Activated naive CD8-positive, alpha-beta T cell treated with anti-CD3 and anti-CD28 coated beads, Interleukin-2, amount 50 U/mL, for 24 hours (primary cell): ENCODE results near the gene TPRG1L.

ENCODE experiments used
- ATAC-seq: fragments of 150-1000 bp; cut with Tn5 transposase; one replicate; pipeline ENCODE4 v1.10.0; 2021
- DNase-seq: peaks from one replicate; pipeline ENCODE4 v3.0.0; 2021
- H3K27ac Mint-ChIP-seq: one replicate; pipeline ENCODE4 v1.8.0; 2021; ENCODE audit warnings: mild to moderate bottlenecking, mixed read lengths
- H3K27me3 Mint-ChIP-seq: one replicate; pipeline ENCODE4 v1.8.0; 2021; ENCODE audit warnings: mixed read lengths
- H3K36me3 Mint-ChIP-seq: one replicate; pipeline ENCODE4 v1.8.0; 2021; ENCODE audit warnings: low read depth, mixed read lengths
- H3K4me1 Mint-ChIP-seq: one replicate; pipeline ENCODE4 v1.8.0; 2021; ENCODE audit warnings: mixed read lengths
- H3K4me3 Mint-ChIP-seq: one replicate; pipeline ENCODE4 v1.8.0; 2021; ENCODE audit warnings: mild to moderate bottlenecking, moderate library complexity, mixed read lengths
- H3K9me3 Mint-ChIP-seq: one replicate; pipeline ENCODE4 v1.8.0; 2021; ENCODE audit warnings: mixed read lengths

The TPRG1L gene

DNA sequence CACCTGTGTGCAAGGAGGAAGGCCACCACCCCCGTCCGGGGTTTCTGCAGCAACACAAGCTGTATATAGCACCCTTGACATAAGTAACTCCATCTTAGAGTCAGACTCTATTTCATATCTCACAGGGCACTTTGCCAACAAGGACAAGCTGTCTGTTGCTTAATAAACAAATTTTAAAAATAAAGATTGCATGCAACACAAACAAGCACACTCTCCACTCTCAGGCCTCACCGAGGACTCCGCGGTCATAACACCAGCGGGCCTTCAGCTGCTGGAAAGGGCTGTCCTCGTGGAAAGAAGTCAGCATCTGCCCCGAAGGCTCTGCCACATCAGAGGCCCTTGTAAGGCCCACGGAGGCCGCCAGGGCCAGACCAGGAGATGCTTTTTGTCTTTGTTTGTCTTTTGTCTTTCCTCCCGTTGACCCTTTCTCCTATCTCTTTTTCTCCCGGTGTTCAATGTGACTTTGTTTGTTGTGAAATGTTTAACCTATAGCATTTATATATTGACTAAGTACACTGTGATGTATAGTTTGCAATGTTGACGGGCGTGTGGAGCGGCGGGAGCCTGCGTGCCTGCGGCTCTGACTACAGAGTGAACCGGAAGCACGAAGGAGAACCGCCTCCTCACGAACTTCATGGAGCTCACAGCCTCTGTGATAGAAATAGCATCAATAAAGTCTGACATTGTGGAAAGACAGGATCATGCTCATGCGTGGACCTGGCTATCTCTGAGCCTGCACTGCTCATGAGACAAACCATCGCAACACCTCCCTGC is 37.6 kb upstream of the TPRG1L start:
- Mint-ChIP-seq H3K27ac (no peak overlapping the region), H3K36me3 (no peaks in the 10 kb centered on the region), H3K27me3 (no peaks in the 10 kb centered on the region), H3K4me3 (no peak overlapping the region), H3K9me3 (no peaks in the 10 kb centered on the region), H3K4me1 (no peaks in the 10 kb centered on the region)
- no peak for DNase-seq
- ATAC-seq: no peak

DNA sequence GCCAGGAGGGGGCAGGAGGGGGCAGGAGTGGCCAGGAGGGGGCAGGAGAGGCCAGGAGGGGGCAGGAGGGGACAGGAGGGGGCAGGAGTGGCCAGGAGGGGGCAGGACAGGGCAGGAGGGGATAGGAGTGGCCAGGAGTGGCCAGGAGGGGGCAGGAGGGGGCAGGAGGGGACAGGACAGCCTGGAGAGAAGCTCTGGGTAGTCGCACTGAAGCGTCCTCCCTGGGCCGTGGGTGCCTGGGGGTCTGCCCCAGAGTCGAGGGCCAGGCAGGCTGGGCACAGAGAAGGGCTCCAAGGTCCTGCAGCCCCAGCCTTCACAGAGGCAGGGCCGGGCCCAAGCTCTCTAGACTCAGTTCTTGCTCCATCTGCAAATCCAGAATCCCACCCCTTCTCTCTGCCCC is 36.4 kb upstream of the TPRG1L start:
- Mint-ChIP-seq H3K27me3 (no peaks in the 10 kb centered on the region), H3K4me3 (no peak overlapping the region), H3K4me1 (no peaks in the 10 kb centered on the region), H3K9me3 (no peaks in the 10 kb centered on the region), H3K27ac (no peak overlapping the region), H3K36me3 (no peaks in the 10 kb centered on the region)
- DNase-seq (no peak), ATAC-seq (no peak)

DNA sequence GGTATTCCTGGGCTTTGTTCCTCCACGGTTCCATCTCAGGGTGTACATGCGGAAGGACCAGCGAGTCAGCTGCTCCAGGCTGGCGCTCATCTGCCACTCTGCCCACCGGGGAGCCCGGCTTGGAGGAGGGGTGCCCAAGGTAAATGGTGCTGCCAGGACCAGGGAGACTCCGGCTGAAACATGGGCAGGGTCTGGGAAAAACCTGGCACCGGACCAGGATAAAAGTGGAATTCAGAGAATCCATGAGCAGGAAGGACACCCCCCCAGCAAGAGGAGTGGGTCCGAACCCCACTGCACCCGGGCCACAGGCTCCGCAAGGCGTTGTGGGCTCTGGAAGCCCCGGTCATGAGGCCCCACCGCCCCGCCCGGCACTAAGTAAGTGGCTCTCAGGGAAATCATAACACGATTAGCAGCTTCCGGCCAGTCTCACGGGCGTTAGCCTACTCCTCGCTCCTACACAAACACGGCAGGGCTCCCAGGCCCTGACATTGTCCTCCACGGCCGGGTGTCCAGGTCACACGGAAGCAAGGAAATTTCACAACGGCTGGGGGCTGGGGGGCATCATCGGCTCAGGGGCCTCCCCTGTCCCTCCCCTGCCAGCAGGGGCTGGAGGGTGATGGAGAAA is 34.6 kb upstream of the TPRG1L start:
- H3K4me3 Mint-ChIP-seq: no peak overlapping the region
- peaks cover 2% of the 10 kb centered on the region for H3K4me1 Mint-ChIP-seq
- no peaks in the 10 kb centered on the region for H3K9me3 Mint-ChIP-seq
- H3K36me3 Mint-ChIP-seq: no peaks in the 10 kb centered on the region
- no peaks in the 10 kb centered on the region for H3K27me3 Mint-ChIP-seq
- ATAC-seq (no peak), DNase-seq (no peak)
- no peak overlapping the region for H3K27ac Mint-ChIP-seq

DNA sequence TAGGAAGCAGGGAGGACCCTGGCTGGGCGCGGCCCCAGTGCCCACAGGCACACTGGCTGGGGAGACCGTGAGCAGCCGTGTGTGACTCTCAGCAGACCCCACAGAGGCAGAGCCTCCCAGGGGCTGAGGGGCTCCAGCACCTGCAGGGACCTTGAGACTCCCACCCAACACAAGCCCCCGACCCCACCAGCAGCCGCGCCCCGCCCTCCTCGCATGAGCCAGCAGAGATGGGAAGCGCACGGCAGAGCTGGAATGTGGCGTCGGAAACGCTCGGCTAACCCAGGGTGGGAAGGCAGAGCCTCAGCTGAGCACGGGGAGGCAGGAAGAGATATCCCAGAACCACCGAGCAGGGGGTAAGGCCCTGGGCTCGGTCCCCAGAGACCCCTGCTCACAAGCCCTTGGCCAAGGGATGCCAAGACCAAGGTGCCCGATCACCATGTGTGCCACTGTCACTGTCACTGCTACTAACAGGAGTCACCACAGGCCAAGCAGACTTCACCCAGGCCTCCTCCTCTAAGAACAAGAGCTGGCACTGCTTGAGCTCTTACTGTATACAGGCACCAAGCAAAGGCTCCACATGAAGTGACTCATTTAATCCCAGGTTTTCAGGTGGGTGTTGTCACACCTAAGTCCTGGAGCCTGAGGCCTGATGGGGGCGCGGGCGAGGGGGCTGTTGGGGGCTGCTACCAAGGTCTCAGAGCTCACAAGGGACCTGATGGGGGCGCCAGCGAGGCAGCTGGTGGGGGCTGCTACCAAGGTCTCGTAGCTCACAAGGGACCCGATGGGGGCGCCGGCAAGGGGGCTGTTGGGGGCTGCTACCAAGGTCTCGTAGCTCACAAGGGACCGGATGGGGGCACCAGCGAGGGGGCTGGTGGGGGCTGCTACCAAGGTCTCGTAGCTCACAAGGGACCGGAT is 33.6 kb upstream of the TPRG1L start:
- H3K4me3 Mint-ChIP-seq: no peak overlapping the region
- H3K36me3 Mint-ChIP-seq: no peaks in the 10 kb centered on the region
- H3K9me3 Mint-ChIP-seq: no peaks in the 10 kb centered on the region
- no peaks in the 10 kb centered on the region for H3K27me3 Mint-ChIP-seq
- peaks cover 2% of the 10 kb centered on the region for H3K4me1 Mint-ChIP-seq
- no peak overlapping the region for H3K27ac Mint-ChIP-seq
- ATAC-seq: no peak
- no peak for DNase-seq

DNA sequence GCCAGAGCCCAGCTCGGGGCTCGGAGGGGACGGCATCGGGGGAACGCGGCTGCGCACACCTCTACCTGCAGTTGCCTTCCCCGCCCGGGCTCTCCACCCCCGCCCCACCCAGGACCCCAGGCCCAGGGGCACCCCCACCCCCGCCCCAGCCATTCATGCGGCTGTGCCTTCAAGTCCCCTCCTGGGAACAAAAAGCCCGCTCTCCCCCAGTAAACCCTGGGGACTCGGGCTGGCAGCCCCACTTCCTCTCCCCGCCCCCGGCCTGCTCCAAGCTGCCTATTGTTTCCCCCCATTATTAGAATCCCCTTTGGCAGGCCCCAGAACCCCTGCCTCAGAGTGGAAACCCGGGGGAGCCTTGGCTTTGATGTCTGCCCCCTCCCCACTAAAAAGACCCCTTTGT is 31.5 kb upstream of the TPRG1L start:
- Mint-ChIP-seq H3K9me3 (no peaks in the 10 kb centered on the region), H3K4me1 (peaks cover 14% of the 10 kb centered on the region), H3K27me3 (peaks cover 1% of the 10 kb centered on the region), H3K4me3 (no peak overlapping the region), H3K36me3 (no peaks in the 10 kb centered on the region), H3K27ac (no peak overlapping the region)
- no peak for ATAC-seq
- DNase-seq: no peak

DNA sequence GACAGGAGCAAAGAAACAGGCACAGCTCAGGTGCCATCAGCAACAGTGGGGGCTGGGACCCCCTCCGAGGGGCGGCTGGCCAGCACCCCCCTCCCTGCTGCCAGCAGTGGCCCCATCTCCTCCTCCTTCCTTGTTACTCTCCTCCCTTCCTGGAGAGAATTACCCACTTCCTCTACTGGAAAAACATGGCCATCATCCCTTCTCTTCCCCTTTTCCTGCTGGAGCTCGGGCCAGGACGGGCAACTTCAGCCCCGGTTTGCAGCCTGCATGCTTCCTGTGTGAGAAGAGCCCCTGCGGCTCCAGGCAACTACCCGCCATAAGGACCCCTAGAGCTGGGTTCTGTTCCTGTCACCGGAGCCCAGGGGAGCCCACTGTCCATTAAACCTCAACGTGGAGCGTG is 31.1 kb upstream of the TPRG1L start:
- DNase-seq: no peak
- Mint-ChIP-seq H3K9me3 (no peaks in the 10 kb centered on the region), H3K27me3 (peaks cover 1% of the 10 kb centered on the region), H3K27ac (no peak overlapping the region), H3K36me3 (no peaks in the 10 kb centered on the region), H3K4me3 (no peak overlapping the region), H3K4me1 (peaks cover 15% of the 10 kb centered on the region)
- ATAC-seq: no peak

DNA sequence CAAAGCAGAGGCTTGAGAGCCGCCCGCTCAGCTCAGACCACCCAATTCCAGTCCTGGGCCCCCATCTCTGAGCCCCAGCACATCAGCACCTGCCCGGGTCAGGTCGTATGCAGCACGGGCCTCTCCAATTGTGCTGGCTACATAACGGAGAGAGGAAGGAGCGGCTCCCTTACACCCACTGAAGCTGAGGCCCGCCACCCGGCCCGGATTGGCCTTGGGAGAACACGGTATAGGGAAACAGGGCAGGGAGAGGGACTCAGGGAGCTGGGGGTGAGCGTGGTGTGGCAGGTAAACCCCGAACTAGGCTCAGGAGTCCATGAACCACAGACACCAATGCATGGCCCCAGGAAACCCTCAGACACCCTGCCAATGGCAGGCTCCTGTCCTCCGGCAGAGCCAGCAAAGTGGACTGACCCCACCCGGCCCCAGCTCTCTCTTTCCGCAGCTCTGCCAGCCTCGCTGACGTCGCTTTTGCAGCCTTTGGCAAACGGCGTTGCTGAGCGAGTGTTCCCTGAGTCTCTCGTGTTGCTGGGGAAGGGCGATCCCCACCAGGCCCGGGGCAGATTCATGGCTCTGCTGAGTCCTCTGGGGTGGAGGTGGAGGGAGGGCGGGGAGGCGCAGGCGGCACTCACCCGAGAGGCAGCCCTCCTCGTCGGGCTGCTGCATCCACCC is 30.0 kb upstream of the TPRG1L start:
- ATAC-seq (no peak), DNase-seq (no peak)
- Mint-ChIP-seq H3K36me3 (no peaks in the 10 kb centered on the region), H3K9me3 (no peaks in the 10 kb centered on the region), H3K4me3 (no peak overlapping the region), H3K4me1 (peaks cover 15% of the 10 kb centered on the region), H3K27me3 (peaks cover 1% of the 10 kb centered on the region), H3K27ac (no peak overlapping the region)

DNA sequence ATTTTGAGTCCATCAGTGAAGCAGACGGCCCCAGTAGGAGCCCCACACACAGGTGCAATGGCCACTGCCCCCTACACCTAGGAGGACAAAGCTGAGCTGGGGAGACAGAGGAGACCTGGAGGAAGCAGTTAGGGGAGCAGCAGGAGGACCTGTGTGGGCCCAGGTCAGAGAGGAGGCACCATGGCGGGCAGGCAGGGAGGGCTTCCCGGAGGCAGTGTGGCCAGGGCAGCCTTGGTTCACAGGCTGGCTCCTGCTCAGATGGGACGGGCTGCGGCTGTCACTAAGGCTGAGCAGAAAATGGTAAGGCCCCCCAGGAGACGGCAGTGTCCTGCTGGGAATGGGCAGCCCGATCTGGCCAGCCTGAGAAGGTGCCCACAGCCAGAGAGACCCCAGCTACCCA is 28.9 kb upstream of the TPRG1L start:
- DNase-seq (no peak), ATAC-seq (no peak)
- no peaks in the 10 kb centered on the region for H3K36me3 Mint-ChIP-seq

DNA sequence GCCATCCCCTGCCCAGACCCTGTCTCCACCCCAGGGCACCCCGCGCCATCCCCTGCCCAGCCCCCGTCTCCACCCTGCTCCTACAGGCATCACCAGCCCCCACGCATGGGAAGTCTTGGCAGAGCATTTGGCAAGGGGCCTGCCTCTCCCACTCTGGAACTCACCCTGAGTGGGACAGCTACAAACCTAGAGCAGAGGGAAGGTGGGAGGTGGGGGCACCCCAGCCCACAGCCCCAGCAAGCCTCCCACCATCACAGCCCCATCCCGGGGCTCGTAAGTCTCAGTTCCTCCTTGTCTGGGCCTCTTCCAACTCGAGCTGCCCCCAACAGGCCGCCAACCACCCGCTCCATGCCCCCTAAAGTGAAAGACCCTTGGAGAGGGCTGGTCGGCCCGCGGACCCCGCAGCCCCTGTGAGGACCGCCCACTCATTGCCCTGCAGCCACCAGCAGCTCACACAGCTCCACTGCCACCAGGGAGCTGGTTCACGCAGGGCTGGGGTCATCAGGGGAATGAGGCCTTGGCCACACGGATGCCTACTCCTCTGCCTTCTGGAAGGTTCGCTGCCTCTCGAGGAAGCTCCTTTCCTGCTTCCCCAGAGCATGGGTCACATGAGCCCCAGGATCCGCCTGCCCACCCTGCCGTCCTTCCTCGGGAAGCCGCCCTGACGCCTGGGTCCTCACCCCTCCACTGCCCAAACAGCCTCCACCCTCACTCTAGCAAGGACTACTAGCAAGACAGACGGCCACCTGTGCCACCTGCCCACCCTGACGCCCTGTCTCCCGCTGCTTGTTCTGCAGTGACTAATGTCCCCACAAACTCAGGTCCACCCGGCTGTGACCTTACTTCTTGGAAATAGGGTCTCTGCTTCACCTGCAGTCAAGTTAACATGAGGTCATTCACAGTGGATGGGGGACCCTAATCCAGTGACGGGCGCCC is 27.9 kb upstream of the TPRG1L start:
- no peak overlapping the region for H3K27ac Mint-ChIP-seq
- H3K4me1 Mint-ChIP-seq: peaks cover 15% of the 10 kb centered on the region
- DNase-seq (no peak), ATAC-seq (no peak)
- H3K36me3 Mint-ChIP-seq: no peaks in the 10 kb centered on the region
- peaks cover 1% of the 10 kb centered on the region for H3K27me3 Mint-ChIP-seq
- H3K4me3 Mint-ChIP-seq: no peak overlapping the region
- H3K9me3 Mint-ChIP-seq: no peaks in the 10 kb centered on the region

More for the DNA sequence above, 28.9 kb upstream of the TPRG1L start:
- H3K27me3 Mint-ChIP-seq: peaks cover 1% of the 10 kb centered on the region
- H3K27ac Mint-ChIP-seq: no peak overlapping the region
- no peak overlapping the region for H3K4me3 Mint-ChIP-seq
- H3K4me1 Mint-ChIP-seq: peaks cover 15% of the 10 kb centered on the region
- no peaks in the 10 kb centered on the region for H3K9me3 Mint-ChIP-seq

DNA sequence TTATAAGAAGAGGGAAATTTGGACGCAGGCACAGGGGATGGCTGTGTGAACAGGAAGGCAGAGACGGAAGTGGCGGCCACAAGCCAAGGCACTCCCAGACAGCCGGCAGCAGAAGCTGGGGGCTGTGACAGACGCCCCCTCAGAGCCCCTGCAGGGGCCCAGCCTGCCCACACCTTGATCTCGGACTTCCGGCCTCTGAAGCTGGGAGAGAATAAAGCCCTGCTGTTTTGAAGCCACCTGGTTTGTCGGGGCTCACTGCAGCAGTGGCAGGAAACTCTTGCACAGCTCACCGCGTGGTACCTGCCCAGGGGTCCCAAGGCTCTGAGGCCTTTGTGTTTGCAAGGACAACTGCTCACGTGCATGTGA is 27.2 kb upstream of the TPRG1L start:
- Mint-ChIP-seq H3K27me3 (peaks cover 1% of the 10 kb centered on the region), H3K4me1 (peaks cover 15% of the 10 kb centered on the region), H3K36me3 (no peaks in the 10 kb centered on the region), H3K4me3 (peak overlapping the region; percentile 40), H3K27ac (no peak overlapping the region), H3K9me3 (no peaks in the 10 kb centered on the region)
- ATAC-seq (no peak), DNase-seq (peak; percentile 16)

DNA sequence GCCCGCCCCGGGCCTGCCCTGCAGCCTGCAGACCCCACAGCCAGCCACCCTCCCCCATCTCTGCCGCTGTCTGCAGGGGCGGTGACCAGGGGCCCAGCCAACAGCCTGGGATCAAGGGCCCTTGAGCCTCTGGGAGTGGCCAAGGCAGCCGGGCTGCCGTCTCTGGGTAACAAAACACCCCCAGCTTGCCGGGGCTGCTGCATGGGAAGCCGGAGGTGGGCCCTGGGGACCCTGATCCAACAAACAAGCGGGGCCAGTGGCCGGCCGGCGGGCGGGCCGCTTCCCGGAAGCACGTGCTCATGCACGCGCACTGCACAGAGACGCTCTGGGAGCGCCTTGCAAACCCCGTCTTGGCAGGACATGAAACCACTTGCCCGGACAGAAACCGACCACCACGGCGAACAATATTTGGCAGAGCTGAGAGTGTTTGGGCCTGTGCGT is 26.7 kb upstream of the TPRG1L start:
- ATAC-seq: no peak

DNA sequence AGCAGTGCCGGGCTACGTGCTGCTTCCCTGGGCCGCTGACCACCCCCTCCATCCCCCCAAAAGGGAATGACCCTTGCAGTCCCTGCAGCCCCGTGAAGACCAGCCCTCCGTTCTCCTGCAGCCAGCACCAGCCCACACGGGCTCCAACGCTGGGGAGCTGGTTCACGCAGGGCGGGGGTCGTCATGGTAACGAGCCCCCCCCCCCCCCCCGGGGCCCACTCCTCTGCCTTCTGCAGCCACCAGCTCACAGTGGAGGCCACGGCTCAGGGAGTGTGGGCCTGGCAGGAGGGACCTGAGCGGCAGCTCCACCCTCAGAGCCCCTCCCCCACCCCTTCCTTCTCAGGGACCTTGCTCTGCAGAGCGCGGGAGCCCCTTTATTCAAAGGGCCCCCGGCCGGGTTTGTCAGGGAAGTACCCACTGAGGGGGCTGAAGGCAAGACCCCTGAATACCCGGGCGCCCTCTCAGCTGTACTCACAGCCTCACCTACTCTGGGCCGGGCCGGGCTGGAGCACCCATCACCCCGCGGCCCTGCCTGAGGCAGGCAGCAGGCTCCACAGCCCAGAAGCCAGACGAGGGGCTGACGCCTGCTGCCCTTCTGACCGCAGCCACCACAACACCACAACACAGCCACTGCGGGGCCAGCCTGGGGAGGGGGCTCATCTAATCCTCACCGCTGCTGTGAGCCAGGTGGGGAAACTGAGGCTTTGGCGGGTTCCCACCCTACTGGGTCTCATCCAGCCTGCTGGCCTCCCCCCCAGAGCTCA is 26.1 kb upstream of the TPRG1L start:
- ATAC-seq (no peak), DNase-seq (no peak)
- no peak overlapping the region for H3K27ac Mint-ChIP-seq

More for the DNA sequence above, 26.7 kb upstream of the TPRG1L start:
- Mint-ChIP-seq H3K9me3 (no peaks in the 10 kb centered on the region), H3K27me3 (peaks cover 1% of the 10 kb centered on the region), H3K4me1 (peaks cover 15% of the 10 kb centered on the region), H3K36me3 (no peaks in the 10 kb centered on the region), H3K4me3 (no peak overlapping the region), H3K27ac (no peak overlapping the region)
- no peak for DNase-seq

DNA sequence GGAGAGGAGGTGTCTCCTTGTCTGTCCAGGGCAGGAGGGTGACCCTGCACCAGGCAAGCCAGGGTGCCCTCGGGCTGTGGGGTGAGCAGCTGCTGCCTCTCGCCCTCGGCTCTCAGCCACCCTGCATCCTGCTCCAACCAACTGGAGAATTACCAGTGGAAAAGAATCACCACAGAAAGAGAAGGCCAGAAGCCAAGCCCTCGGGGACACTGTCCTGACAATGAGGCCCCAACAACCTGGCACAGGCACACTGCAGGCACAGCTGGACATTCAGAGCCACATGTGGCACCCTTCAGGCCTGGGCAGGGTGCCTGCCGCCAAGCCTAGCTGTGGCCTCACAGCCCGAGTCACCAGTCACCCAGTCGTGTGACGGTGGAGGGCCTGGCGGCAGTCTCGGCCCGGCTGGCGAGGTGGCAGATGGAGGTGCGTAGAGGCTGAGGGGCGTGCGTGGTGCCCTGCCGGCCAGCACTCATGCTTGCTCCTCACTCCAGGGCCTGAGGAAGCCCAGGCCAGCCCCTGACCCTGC is 25.5 kb upstream of the TPRG1L start:
- H3K4me3 Mint-ChIP-seq: no peak overlapping the region
- H3K27ac Mint-ChIP-seq: no peak overlapping the region
- H3K27me3 Mint-ChIP-seq: peaks cover 1% of the 10 kb centered on the region
- peaks cover 13% of the 10 kb centered on the region for H3K4me1 Mint-ChIP-seq
- no peak for DNase-seq
- H3K36me3 Mint-ChIP-seq: no peaks in the 10 kb centered on the region
- no peaks in the 10 kb centered on the region for H3K9me3 Mint-ChIP-seq
- ATAC-seq: no peak

More for the DNA sequence above, 26.1 kb upstream of the TPRG1L start:
- no peaks in the 10 kb centered on the region for H3K36me3 Mint-ChIP-seq
- H3K27me3 Mint-ChIP-seq: peaks cover 1% of the 10 kb centered on the region
- no peaks in the 10 kb centered on the region for H3K9me3 Mint-ChIP-seq
- H3K4me3 Mint-ChIP-seq: no peak overlapping the region
- peaks cover 15% of the 10 kb centered on the region for H3K4me1 Mint-ChIP-seq
